DOHH2 (cell line): Measurements from ENCODE around the gene DSCAM.

Source experiments
- H3F3A ChIP-seq: fragments of 200-600 bp; sonication (generic), shearing (Covaris generic); 2 replicates; pipeline ENCODE4 v1.6.0; 2016; ENCODE audit warnings: antibody characterized with exemption, mild to moderate bottlenecking; ENCODE audit not compliant: control insufficient read depth, insufficient read depth
- H3K27ac ChIP-seq: fragments of 200-600 bp; sonication (generic); 2 replicates; pipeline ENCODE4 v1.5.1; 2014; ENCODE audit warnings: low read depth, mild to moderate bottlenecking, low read length, moderate library complexity
- H3K27me3 ChIP-seq: fragments of 200-600 bp; sonication (generic); 2 replicates; pipeline ENCODE4 v1.6.1; 2014; ENCODE audit warnings: mild to moderate bottlenecking, low read length, mixed read lengths; ENCODE audit not compliant: control insufficient read depth
- H3K36me3 ChIP-seq: fragments of 200-600 bp; sonication (generic); 2 replicates; pipeline ENCODE4 v1.6.1; 2014; ENCODE audit warnings: mild to moderate bottlenecking, low read length, moderate library complexity, mixed read lengths; ENCODE audit not compliant: control insufficient read depth
- H3K4me1 ChIP-seq: fragments of 200-600 bp; sonication (generic); 2 replicates; pipeline ENCODE4 v1.6.1; 2014; ENCODE audit warnings: mild to moderate bottlenecking, low read length, mixed read lengths; ENCODE audit not compliant: control insufficient read depth
- H3K4me2 ChIP-seq: fragments of 200-600 bp; sonication (generic); 2 replicates; pipeline ENCODE4 v1.6.0; 2014; ENCODE audit warnings: mild to moderate bottlenecking, low read length, moderate library complexity
- H3K4me3 ChIP-seq: fragments of 200-600 bp; sonication (generic); 2 replicates; pipeline ENCODE4 v1.5.1; 2014; ENCODE audit warnings: mild to moderate bottlenecking, low read length, mixed read lengths
- H3K79me2 ChIP-seq: fragments of 200-600 bp; sonication (generic); 2 replicates; pipeline ENCODE4 v1.6.1; 2014; ENCODE audit warnings: mild to moderate bottlenecking, low read length, mixed read lengths; ENCODE audit not compliant: control insufficient read depth
- H3K9me2 ChIP-seq: fragments of 200-600 bp; sonication (generic); replicated peaks from 2 replicates; pipeline ENCODE4 v1.6.1; 2014; ENCODE audit warnings: mild to moderate bottlenecking, low read length, mixed read lengths; ENCODE audit not compliant: control insufficient read depth
- H3K9me3 ChIP-seq: fragments of 200-600 bp; sonication (generic); 2 replicates; pipeline ENCODE4 v1.6.1; 2014; ENCODE audit warnings: antibody characterized with exemption, low read length, mixed read lengths; ENCODE audit not compliant: control insufficient read depth, insufficient read depth
- H4K20me1 ChIP-seq: fragments of 200-600 bp; sonication (generic); 2 replicates; pipeline ENCODE4 v1.6.0; 2014; ENCODE audit warnings: low read depth, mild to moderate bottlenecking, antibody characterized with exemption, low read length, moderate library complexity; ENCODE audit not compliant: control insufficient read depth, insufficient read depth
- EZH2phosphoT487 ChIP-seq: fragments of 200-600 bp; sonication (generic); IDR thresholded peaks from 2 replicates; pipeline ENCODE4 v1.6.1; 2017; ENCODE audit warnings: borderline replicate concordance, mild to moderate bottlenecking, antibody characterized with exemption, low read length, moderate library complexity, mixed read lengths
- TF ChIP-seq, protein P1 (sequence below): fragments of 200-600 bp; sonication (generic); IDR thresholded peaks from one replicate; pipeline ENCODE4 v1.5.1; 2014; ENCODE audit warnings: antibody characterized with exemption, mild to moderate bottlenecking, low read depth, low read length; ENCODE audit not compliant: poor library complexity, severe bottlenecking

Gene DSCAM

DNA sequence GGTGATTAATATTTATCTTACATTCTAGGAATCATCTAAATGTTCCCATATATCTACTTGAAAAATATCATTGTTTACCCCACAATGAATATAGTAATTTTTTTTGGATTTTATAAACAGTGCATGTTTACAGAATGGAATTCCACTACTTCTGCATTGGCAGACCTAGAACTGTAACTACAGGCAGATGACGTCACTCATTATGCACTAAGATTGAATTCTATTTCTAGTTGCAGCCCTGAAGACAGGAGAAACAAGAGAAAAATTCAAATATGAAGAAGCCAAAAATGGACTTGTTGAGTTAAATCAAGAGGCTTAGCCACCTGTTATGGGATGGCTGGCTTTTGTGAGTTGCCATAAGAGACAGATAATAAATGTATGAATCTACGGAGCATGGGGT, 615.0 kb downstream of the DSCAM start:
- no peaks in the 10 kb centered on the region for H3F3A ChIP-seq

DNA sequence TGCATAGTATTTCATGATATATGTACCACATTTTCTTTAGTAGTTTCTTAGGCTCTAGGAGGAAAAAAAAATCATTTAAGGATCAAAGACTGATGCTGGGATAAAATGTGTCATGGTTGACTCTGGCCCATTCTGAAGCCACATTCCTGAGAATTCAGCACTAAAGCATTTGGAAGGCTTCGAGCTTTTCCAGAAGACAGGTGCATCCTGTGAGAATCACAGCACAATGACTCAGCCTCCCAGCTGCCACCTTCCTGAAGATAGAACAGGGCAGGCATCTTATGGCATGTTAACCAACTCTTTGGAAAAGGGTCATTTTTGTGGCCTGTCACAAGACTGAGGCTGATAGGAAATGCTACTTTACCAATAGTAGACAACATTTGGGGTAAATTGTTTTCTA, 619.9 kb downstream of the DSCAM start:
- no peak for TF ChIP-seq EZH2phosphoT487
- TF ChIP-seq, protein P1, sequence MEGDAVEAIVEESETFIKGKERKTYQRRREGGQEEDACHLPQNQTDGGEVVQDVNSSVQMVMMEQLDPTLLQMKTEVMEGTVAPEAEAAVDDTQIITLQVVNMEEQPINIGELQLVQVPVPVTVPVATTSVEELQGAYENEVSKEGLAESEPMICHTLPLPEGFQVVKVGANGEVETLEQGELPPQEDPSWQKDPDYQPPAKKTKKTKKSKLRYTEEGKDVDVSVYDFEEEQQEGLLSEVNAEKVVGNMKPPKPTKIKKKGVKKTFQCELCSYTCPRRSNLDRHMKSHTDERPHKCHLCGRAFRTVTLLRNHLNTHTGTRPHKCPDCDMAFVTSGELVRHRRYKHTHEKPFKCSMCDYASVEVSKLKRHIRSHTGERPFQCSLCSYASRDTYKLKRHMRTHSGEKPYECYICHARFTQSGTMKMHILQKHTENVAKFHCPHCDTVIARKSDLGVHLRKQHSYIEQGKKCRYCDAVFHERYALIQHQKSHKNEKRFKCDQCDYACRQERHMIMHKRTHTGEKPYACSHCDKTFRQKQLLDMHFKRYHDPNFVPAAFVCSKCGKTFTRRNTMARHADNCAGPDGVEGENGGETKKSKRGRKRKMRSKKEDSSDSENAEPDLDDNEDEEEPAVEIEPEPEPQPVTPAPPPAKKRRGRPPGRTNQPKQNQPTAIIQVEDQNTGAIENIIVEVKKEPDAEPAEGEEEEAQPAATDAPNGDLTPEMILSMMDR: no peak
- Histone ChIP-seq H3K27me3 (no peaks in the 10 kb centered on the region), H3K4me2 (no peak overlapping the region), H3K27ac (no peak overlapping the region), H3K4me3 (no peak overlapping the region), H4K20me1 (no peaks in the 10 kb centered on the region), H3K4me1 (no peaks in the 10 kb centered on the region), H3F3A (no peaks in the 10 kb centered on the region), H3K79me2 (no peaks in the 10 kb centered on the region), H3K9me3 (peaks cover 9% of the 10 kb centered on the region; the same call in 1 of the 2 replicates), H3K9me2 (no peaks in the 10 kb centered on the region), H3K36me3 (no peaks in the 10 kb centered on the region)

More for the DNA sequence above, 615.0 kb downstream of the DSCAM start:
- Histone ChIP-seq H3K36me3 (no peaks in the 10 kb centered on the region), H3K9me3 (peaks cover 9% of the 10 kb centered on the region; the same call in 1 of the 2 replicates), H3K9me2 (no peaks in the 10 kb centered on the region), H3K79me2 (no peaks in the 10 kb centered on the region), H3K4me1 (no peaks in the 10 kb centered on the region), H3K4me2 (no peak overlapping the region), H3K27ac (no peak overlapping the region), H3K27me3 (no peaks in the 10 kb centered on the region), H3K4me3 (no peak overlapping the region), H4K20me1 (no peaks in the 10 kb centered on the region)
- no peak for TF ChIP-seq EZH2phosphoT487
- TF ChIP-seq, protein P1: no peak

DNA sequence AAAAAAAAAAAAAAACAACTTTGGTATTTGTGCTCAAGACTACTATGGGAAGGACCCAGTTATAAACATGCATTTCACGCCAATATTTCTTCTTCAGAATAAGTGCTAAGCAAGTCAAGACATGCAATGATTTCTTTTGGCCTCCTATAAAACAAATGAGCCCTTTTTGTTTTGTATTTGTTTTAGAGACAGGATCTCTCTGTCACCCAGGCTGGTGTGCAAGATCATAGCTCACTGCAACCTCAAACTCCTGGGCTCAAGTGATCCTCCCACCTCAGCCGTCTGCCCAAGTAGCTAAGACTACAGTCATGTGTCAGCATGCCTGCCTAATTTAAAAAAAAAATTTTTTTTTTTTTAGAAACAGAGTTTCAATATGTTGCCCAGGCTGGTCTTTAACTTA, 631.0 kb downstream of the DSCAM start:
- Histone ChIP-seq H3K36me3 (no peaks in the 10 kb centered on the region), H3K27ac (no peak overlapping the region), H3F3A (no peaks in the 10 kb centered on the region), H3K27me3 (no peaks in the 10 kb centered on the region), H3K4me2 (no peak overlapping the region), H4K20me1 (no peaks in the 10 kb centered on the region), H3K4me1 (no peaks in the 10 kb centered on the region), H3K9me2 (no peaks in the 10 kb centered on the region), H3K79me2 (no peaks in the 10 kb centered on the region), H3K4me3 (no peak overlapping the region), H3K9me3 (peaks cover 10% of the 10 kb centered on the region; the same call in 1 of the 2 replicates)
- TF ChIP-seq, protein P1: no peak
- TF ChIP-seq EZH2phosphoT487: no peak

DNA sequence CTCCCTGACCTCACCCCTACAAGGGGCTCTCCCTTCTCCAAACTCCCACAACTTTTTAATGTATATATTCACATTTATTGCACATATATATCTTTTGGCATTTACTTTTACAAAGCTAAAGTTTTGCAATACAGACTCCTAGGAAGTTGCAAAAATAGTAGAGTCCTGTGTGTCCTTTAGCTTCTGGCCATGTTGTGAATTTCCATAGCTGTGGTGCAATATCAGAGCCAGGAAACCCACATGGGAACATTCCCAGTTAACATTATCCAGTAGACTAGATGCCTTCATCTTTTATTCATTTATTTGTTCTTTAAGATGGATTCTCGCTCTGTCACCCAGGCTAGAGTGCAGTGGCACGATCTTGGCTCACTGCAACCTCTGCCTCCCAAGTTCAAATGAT, 636.7 kb downstream of the DSCAM start:
- H3F3A ChIP-seq: no peaks in the 10 kb centered on the region
- H3K4me2 ChIP-seq: no peak overlapping the region
- H3K79me2 ChIP-seq: no peaks in the 10 kb centered on the region
- H3K27me3 ChIP-seq: no peaks in the 10 kb centered on the region
- no peaks in the 10 kb centered on the region for H3K36me3 ChIP-seq
- no peaks in the 10 kb centered on the region for H3K9me2 ChIP-seq
- H3K4me1 ChIP-seq: no peaks in the 10 kb centered on the region
- peaks cover 14% of the 10 kb centered on the region; the same call in 1 of the 2 replicates for H3K9me3 ChIP-seq
- TF ChIP-seq, protein P1: no peak
- TF ChIP-seq EZH2phosphoT487: no peak
- no peak overlapping the region for H3K4me3 ChIP-seq
- no peaks in the 10 kb centered on the region for H4K20me1 ChIP-seq
- H3K27ac ChIP-seq: no peak overlapping the region
